HG03520 (cell line): ENCODE measurements around the gene ETNK1.

Experiments used
- ATAC-seq: cut with Tn5 transposase; IDR thresholded peaks from one replicate; pipeline ENCODE4 v1.9.1; 2021; ENCODE audit warnings: mild to moderate bottlenecking, moderate library complexity; ENCODE audit not compliant: unreplicated experiment

ETNK1 gene

GRCh38 chr12:22631863-22632463 lies 7.0 kb downstream of the ETNK1 start:
- ATAC-seq = no peak

DNA sequence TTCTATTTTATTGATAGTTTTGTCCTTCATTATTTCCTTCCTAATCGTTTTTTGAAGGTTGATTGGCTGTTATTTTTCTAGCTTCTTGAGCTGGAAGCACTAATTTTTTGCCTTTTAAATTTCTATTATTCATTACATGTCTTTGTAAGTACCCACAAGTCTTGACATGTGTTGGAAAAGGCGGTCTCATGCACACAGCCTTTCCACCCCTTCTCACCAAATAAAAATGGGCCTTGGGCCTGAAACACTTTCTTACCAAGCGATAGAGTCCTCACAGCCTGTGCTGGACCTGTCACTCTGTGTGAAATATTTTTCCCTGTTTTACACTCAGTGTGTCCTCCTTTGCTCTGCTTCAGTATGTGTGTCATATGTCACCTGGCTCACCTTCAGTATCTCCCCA lies 9.9 kb downstream of the ETNK1 start:
- ATAC-seq = no peak

DNA sequence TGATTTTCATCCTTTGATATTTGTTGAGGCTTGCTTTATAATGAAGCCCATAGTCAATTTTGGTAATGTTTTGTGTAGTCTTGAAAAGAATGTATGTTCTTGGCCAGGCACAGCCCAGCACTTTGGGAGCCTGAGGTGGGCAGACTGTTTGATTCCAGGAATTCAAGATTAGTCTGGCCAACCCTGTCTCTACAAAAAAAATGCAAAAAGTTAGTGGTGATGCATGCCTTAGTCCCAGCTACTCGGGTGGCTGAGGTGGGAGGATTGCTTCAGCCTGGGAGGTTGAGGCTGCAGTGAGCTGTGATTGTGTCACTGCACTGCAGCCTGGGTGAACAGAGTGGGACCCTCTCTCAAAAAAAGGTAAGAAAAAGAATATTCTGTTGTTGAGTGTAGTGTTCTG lies 10.8 kb downstream of the ETNK1 start:
- no peak for ATAC-seq

DNA sequence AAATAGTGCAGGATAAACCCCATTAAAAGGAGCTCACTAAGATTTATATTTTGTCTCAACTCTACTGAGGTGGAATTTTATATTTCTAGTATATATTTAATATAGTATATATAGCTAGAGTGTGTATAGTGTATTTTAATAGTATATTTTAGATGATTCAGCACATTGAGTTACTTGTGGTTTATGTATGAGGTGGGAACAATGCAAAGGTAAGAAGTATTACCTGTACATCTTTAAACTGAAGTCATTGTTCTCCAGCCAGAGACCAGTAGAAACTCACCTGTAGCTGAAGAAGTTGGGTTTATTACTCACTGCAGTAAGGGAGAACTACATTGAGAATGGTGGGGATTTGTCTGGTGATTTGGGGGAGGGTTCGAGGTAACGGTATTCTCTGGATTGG lies 15.9 kb downstream of the ETNK1 start:
- no peak for ATAC-seq

- ATAC-seq = no peak
These were observed 16.5 kb downstream of the ETNK1 start for GRCh38 chr12:22641353-22642053.

DNA sequence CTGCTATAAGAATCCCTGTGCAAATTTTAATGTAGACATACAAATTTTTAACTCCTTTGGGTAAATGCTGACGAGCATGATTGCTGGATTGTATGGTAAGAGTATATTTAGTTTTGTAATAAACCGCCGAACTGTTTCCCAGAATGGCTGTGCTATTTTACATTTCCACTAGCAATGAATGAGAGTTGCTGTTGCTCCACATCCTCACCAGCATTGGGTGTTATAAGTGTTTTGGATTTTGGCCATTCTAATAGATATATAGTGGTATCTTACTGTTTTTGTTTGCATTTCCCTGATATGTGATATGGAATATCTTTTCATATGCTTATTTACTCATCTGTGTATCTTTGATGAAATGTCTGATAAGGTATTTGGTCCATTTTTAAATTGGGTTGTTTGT lies 23.7 kb downstream of the ETNK1 start:
- ATAC-seq = no peak

DNA sequence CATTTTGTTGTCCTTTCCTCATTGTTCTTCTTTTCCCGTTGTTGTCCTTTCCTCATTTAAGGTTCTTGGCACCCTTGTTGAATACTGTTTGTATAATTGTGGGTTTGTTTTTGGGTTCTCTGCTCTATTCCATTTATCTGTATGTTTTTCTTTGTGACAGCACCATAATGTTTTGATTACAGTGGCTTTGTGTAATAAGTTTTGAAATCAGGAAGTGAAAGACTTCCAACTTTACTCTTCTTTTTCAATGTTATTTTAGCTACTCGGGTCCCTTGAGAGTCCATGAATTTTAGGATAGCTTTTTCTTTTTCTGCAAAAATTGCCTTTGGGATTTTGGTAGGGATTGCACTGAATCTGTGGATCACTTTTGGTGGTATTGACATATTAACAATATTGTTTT lies 28.1 kb downstream of the ETNK1 start:
- ATAC-seq = no peak

DNA sequence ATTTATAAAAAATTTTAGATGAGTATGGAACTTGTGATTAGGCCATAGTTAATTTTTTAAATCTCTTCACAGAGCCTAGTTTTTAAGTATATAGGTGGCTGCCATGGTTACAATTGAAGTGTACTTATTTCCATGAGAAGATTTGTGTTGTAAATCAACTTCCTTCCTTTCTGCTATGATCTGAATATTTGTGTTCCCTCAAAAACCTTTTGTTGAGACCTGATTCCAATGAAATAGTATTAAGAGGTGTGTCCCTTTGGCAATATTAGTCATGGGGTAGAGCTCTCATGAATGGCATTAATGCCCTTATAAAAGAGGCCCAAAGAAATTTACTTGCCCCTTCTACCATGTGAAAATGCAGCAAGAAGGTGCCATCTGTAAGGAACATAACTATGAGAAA lies 28.8 kb downstream of the ETNK1 start:
- no peak for ATAC-seq

DNA sequence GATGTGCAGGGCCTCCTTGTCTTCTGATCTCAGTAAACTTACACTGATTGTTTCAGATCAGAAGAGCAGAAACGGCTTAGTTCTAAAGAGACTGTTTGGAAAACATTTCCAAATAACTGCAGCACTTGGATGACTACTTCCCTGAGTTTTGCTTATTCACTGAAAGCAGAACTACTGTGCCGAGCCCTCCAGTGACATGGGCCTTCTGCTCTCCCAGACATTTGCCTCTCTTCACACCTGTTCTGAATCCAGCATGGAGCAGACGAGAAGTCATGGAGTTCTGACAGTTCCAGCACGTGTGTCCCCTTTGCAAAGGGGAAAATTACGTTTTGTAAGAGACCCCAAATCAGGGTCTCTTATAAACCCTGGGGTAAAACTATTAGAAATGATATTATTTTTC lies 31.4 kb downstream of the ETNK1 start:
- ATAC-seq = no peak

GRCh38 chr12:22656831-22657230 lies 31.9 kb downstream of the ETNK1 start:
- no peak for ATAC-seq

GRCh38 chr12:22657538-22657937 lies 32.6 kb downstream of the ETNK1 start:
- no peak for ATAC-seq

DNA sequence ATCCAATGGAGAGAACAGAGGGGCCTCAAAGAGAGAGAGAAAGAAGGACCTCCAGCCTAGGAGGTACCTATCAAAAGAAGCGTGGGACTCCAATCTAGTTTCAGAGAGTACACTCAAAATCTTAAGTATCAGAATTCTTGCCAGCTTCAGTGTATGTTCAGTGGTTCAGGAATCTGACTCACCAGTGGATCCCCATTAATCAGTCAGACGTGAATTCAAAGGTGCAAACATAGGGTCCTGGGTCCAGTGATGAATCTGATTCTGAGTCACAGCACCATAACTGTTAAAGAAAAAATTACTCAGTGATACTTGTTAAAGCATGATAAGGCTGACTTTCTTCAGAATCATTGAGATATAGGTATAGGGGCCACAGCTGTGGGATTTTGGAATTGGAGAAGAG lies 33.2 kb downstream of the ETNK1 start:
- ATAC-seq = no peak

DNA sequence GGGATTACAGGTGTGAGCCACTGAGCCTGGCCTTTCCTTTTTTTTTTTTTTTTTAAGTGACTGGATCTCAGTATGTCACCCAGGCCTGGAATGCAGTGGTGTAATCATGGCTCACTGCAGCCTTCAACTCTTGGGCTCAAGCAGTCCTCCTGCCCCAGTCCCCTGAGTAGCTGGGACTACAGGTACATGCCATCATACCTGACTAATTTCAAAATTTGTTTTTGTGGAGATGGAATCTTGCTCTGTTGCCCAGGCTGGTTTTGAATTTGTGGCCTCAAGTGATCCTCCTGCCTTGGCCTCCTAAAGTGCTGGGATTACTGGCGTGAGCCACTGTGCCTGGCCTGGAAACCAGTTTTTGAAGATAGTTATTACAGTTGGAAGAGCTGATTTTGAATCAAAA lies 37.4 kb downstream of the ETNK1 start:
- ATAC-seq = no peak

GRCh38 chr12:22665476-22665875 lies 40.5 kb downstream of the ETNK1 start:
- ATAC-seq = no peak

GRCh38 chr12:22667122-22667521 lies 42.2 kb downstream of the ETNK1 start:
- ATAC-seq = no peak

- ATAC-seq = no peak
These were observed 43.5 kb downstream of the ETNK1 start for GRCh38 chr12:22668441-22668840.

- no peak for ATAC-seq
These were observed 45.8 kb downstream of the ETNK1 start for GRCh38 chr12:22670762-22671161.

GRCh38 chr12:22672951-22673350 lies 48.0 kb downstream of the ETNK1 start:
- ATAC-seq = no peak

- ATAC-seq = no peak
These were observed 53.0 kb downstream of the ETNK1 start for GRCh38 chr12:22677781-22678574.

DNA sequence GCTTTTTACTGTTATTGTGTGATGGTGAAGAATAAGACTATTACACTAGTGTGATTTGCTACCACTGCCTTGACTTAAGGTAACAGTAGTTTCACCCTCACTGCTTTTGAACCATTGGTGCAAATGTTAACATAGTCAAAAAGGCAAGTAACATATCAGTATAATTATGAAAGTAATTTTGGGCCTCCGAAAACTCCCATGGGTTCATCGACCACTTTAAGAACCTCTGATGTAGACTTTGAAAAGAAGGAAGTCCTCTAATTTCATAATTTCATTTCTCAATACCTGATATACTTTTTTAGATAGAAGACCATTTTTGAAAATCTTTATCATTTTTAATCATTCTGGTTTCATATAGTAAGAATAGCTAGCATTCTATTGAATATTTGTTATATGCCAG lies 57.7 kb downstream of the ETNK1 start:
- ATAC-seq = peak; percentile 36

- no peak for ATAC-seq
These were observed 58.2 kb downstream of the ETNK1 start for GRCh38 chr12:22683131-22683530.
